Forelimb muscle (tissue), 1 donor: ENCODE measurements around the gene COQ10A. TPM values are rescaled to one million over a fixed set of nuclear protein-coding genes. Genes with fewer than 3 reads are reported as not detected.
A peak's percentile ranks its signal among the peaks of the same experiment; 100 is the strongest.

Experiments
- DNase-seq: peaks from one replicate; pipeline ENCODE4 v3.0.0-alpha.2; 2013; ENCODE audit warnings: low read depth
- polyA plus RNA-seq: library from polyadenylated mRNA; unstranded; fragments of 120-200 nt; gene quantifications from one replicate; pipeline ENCODE4 v1.2.1, GENCODE V29; 2013; ENCODE audit not compliant: insufficient read length

COQ10A gene
- polyA plus RNA-seq, 1 donor: 28.6 TPM

- DNase-seq: peak; percentile 89
Measured at GRCh38 chr12:56315622-56316473, 49.1 kb downstream of the COQ10A start, which contains the start of gene CNPY2. TSS of gene CNPY2 (minus strand) at chr12:56315988. CDS start at chr12:56315217, 771 bp downstream.

DNA sequence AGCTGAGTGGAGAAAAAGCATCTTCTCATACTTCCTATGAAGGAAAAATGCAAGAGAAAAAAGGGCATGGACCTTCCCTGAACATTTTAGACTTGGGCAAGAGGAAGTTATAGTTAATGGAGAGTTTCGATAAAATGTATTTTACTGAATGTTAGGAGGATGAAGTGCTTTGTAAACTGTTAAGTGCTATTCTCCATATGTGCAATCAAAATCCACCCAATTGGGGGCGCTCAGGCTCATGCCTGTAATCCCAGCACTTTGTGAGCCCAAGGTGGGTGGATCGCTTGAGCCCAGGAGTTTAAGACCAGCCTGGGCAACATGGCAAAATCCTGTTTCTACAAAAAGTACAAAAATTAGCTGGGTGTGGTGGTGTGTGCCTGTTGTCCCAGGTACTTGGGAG, 50.9 kb downstream of the COQ10A start:
- no peak for DNase-seq

Other genes with a start within 250 kb of the COQ10A start
- 9.4 TPM for gene IKZF4, start 245.9 kb upstream of the COQ10A start, polyA plus RNA-seq
- gene RPS26, start 225.0 kb upstream of the COQ10A start, polyA plus RNA-seq: 69.7 TPM
- 187 TPM for gene ERBB3, start 186.8 kb upstream of the COQ10A start, polyA plus RNA-seq
- gene PA2G4, start 162.4 kb upstream of the COQ10A start, polyA plus RNA-seq: 111 TPM
- gene RPL41, start 150.3 kb upstream of the COQ10A start, polyA plus RNA-seq: 5,976 TPM
- gene ZC3H10, start 148.7 kb upstream of the COQ10A start, polyA plus RNA-seq: 3.6 TPM
- 71.4 TPM for gene ESYT1, start 138.7 kb upstream of the COQ10A start, polyA plus RNA-seq
- 905 TPM for gene MYL6B, start 114.4 kb upstream of the COQ10A start, polyA plus RNA-seq
- 1,230 TPM for gene MYL6, start 108.6 kb upstream of the COQ10A start, polyA plus RNA-seq
- 53.8 TPM for gene SMARCC2, start 77.5 kb upstream of the COQ10A start, polyA plus RNA-seq
- 42.7 TPM for gene RNF41, start 45.0 kb upstream of the COQ10A start, polyA plus RNA-seq
- 16.8 TPM for gene NABP2, start 42.6 kb upstream of the COQ10A start, polyA plus RNA-seq
- gene SLC39A5, start 36.9 kb upstream of the COQ10A start, polyA plus RNA-seq: 0.56 TPM
- gene ANKRD52, start 8.6 kb upstream of the COQ10A start, polyA plus RNA-seq: 17.3 TPM
- 228 TPM for gene CS, start 33.4 kb downstream of the COQ10A start, polyA plus RNA-seq
- 58.3 TPM for gene CNPY2, start 49.0 kb downstream of the COQ10A start, polyA plus RNA-seq
- gene PAN2, start 67.1 kb downstream of the COQ10A start, polyA plus RNA-seq: 45.1 TPM
- 0.34 TPM for gene IL23A, start 71.9 kb downstream of the COQ10A start, polyA plus RNA-seq
- gene STAT2, start 93.2 kb downstream of the COQ10A start, polyA plus RNA-seq: 61.9 TPM
- not detected for gene APOF, start 95.9 kb downstream of the COQ10A start, polyA plus RNA-seq
- gene TIMELESS, start 182.5 kb downstream of the COQ10A start, polyA plus RNA-seq: 11.9 TPM
- 0.35 TPM for gene MIP, start 187.7 kb downstream of the COQ10A start, polyA plus RNA-seq
- 2.4 TPM for gene SPRYD4, start 201.6 kb downstream of the COQ10A start, polyA plus RNA-seq
- 0.85 TPM for gene GLS2, start 221.2 kb downstream of the COQ10A start, polyA plus RNA-seq